Activated T-helper 17 cell treated with anti-CD3 and anti-CD28 coated beads, Interleukin-2, amount 50 U/mL, for 72 hours (primary cell): Measurements from ENCODE around the gene CFAP210. TPM values are rescaled to one million over a fixed set of nuclear protein-coding genes. Genes with fewer than 3 reads are reported as not detected.
"Not testable (repeated sequence)": the region's sequence is repeated elsewhere in the genome, so short reads cannot be mapped to it uniquely, and the experiment has no call there.

ENCODE experiments used
- ATAC-seq: fragments of 150-1000 bp; cut with Tn5 transposase; replicated peaks from 2 replicates; pipeline ENCODE4 v1.10.0; 2021; ENCODE audit warnings: mild to moderate bottlenecking, moderate library complexity
- H3K27ac Mint-ChIP-seq: one replicate; pipeline ENCODE4 v1.8.0; 2022; ENCODE audit warnings: mixed read lengths
- H3K27me3 Mint-ChIP-seq: one replicate; pipeline ENCODE4 v1.8.0; 2022; ENCODE audit warnings: mixed read lengths
- H3K36me3 Mint-ChIP-seq: one replicate; pipeline ENCODE4 v1.8.0; 2022; ENCODE audit warnings: low read depth, mild to moderate bottlenecking, mixed read lengths
- H3K4me1 Mint-ChIP-seq: one replicate; pipeline ENCODE4 v1.8.0; 2022; ENCODE audit warnings: mixed read lengths
- H3K4me3 Mint-ChIP-seq: one replicate; pipeline ENCODE4 v1.8.0; 2022; ENCODE audit warnings: mild to moderate bottlenecking, mixed read lengths
- H3K9me3 Mint-ChIP-seq: one replicate; pipeline ENCODE4 v1.8.0; 2022; ENCODE audit warnings: mixed read lengths
- total RNA-seq, 2 donors: library from RNA; stranded (reverse); gene quantifications; one replicate each; pipeline ENCODE4 v1.2.3, GENCODE V29; 2022

Gene CFAP210
- total RNA-seq, 2 donors from 2014 or later: not detected

GRCh38 chr2:169699173-169699572 lies 5.0 kb upstream of the CFAP210 start:
- not testable (repeated sequence) for H3K4me1 Mint-ChIP-seq, H3K27me3 Mint-ChIP-seq, H3K4me3 Mint-ChIP-seq, ATAC-seq, H3K27ac Mint-ChIP-seq, H3K9me3 Mint-ChIP-seq
- peaks cover 24% of the 10 kb centered on the region for H3K36me3 Mint-ChIP-seq

GRCh38 chr2:169696381-169696780 lies 2.2 kb upstream of the CFAP210 start:
- ATAC-seq: no peak
- H3K4me1 Mint-ChIP-seq: peaks cover 8% of the 10 kb centered on the region
- no peaks in the 10 kb centered on the region for H3K27me3 Mint-ChIP-seq
- no peak overlapping the region for H3K27ac Mint-ChIP-seq
- H3K4me3 Mint-ChIP-seq: no peak overlapping the region
- no peaks in the 10 kb centered on the region for H3K9me3 Mint-ChIP-seq
- H3K36me3 Mint-ChIP-seq: peaks cover 24% of the 10 kb centered on the region

GRCh38 chr2:169694894-169695260 lies 672 bp upstream of the CFAP210 start:
- H3K27ac Mint-ChIP-seq: peak overlapping the region; percentile 97
- no peaks in the 10 kb centered on the region for H3K27me3 Mint-ChIP-seq
- H3K4me3 Mint-ChIP-seq: peak overlapping the region; percentile 90
- ATAC-seq: no peak
- peaks cover 14% of the 10 kb centered on the region for H3K36me3 Mint-ChIP-seq
- H3K4me1 Mint-ChIP-seq: peaks cover 8% of the 10 kb centered on the region
- H3K9me3 Mint-ChIP-seq: no peaks in the 10 kb centered on the region

DNA sequence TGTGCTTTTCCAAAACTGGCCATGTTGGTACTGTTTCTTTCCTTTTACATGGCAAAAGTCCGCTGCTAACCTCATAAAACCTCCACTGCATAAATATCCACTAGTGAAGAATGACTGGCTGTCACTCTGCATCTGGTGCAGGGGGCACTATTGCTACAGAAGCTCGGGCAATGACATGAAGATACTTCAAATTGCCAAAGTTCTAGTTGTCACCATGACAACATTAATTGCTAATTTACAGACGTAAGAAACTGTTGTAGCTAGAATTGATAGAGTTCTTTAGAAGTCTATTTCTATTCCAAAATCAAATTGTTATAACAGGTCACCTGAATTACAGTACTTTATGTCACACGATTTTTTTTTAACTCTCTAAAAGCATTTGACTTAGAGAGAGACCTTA lies 845 bp downstream of the CFAP210 start:
- Mint-ChIP-seq H3K27me3 (no peaks in the 10 kb centered on the region), H3K4me1 (peaks cover 8% of the 10 kb centered on the region), H3K27ac (peak overlapping the region; percentile 97)

DNA sequence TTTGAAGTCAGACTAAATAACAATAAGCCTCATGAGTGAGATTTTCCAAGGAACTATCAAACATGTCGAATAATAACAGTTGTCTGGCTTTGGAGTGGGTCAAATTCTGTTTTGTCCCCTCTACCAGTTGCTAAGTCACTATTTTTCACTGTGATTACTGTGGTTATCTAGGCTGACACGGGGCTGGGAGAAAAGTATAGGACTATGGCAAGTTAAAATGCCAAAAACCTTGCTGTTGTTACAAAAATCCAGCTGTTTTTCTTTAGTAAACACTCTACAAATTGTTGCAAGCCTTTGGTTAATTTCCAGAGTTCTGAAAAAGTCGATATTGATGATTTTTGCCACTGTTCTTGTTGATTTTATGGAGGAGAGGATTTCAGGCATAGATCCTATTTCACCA lies 1.5 kb downstream of the CFAP210 start:
- no peak overlapping the region for H3K4me3 Mint-ChIP-seq
- peaks cover 8% of the 10 kb centered on the region for H3K4me1 Mint-ChIP-seq
- H3K27ac Mint-ChIP-seq: no peak overlapping the region
- no peak for ATAC-seq
- H3K27me3 Mint-ChIP-seq: no peaks in the 10 kb centered on the region
- H3K36me3 Mint-ChIP-seq: no peaks in the 10 kb centered on the region
- peaks cover 3% of the 10 kb centered on the region for H3K9me3 Mint-ChIP-seq

More for the DNA sequence above, 845 bp downstream of the CFAP210 start:
- Mint-ChIP-seq H3K36me3 (no peaks in the 10 kb centered on the region), H3K4me3 (peak overlapping the region; percentile 90), H3K9me3 (peaks cover 3% of the 10 kb centered on the region)
- ATAC-seq: no peak

- Mint-ChIP-seq H3K9me3 (peaks cover 3% of the 10 kb centered on the region), H3K27ac (no peak overlapping the region), H3K27me3 (no peaks in the 10 kb centered on the region), H3K4me3 (no peak overlapping the region), H3K36me3 (no peaks in the 10 kb centered on the region), H3K4me1 (peaks cover 8% of the 10 kb centered on the region)
- no peak for ATAC-seq
Observed at GRCh38 chr2:169690958-169691357, 3.2 kb downstream of the CFAP210 start.

DNA sequence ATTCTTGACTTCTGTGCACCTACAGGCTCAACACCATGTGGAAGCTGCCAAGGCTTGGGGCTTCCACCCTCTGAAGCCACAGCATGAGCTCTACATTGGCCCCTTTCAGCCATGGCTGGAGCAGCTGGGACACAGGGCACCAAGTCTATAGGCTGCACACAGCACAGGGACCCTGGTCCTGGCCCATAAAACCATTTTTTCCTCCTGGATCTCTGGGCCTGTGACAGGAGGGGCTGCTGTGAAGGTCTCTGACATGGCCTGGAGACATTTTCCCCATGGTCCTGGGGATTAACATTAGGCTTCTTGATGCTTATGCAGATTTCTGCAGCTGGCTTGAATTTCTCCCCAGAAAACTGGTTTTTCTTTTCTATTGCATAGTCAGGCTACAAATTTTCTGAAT lies 6.3 kb downstream of the CFAP210 start:
- ATAC-seq, H3K9me3 Mint-ChIP-seq, H3K27me3 Mint-ChIP-seq, H3K4me1 Mint-ChIP-seq, H3K4me3 Mint-ChIP-seq, H3K27ac Mint-ChIP-seq, H3K36me3 Mint-ChIP-seq: not testable (repeated sequence)

GRCh38 chr2:169686825-169687224 lies 7.4 kb downstream of the CFAP210 start:
- H3K36me3 Mint-ChIP-seq, H3K9me3 Mint-ChIP-seq, ATAC-seq, H3K4me1 Mint-ChIP-seq, H3K27ac Mint-ChIP-seq, H3K4me3 Mint-ChIP-seq, H3K27me3 Mint-ChIP-seq: not testable (repeated sequence)

GRCh38 chr2:169684712-169685111 lies 9.5 kb downstream of the CFAP210 start:
- not testable (repeated sequence) for H3K4me3 Mint-ChIP-seq

GRCh38 chr2:169684135-169684565 lies 10.1 kb downstream of the CFAP210 start:
- peaks cover 5% of the 10 kb centered on the region for H3K4me1 Mint-ChIP-seq
- H3K27ac Mint-ChIP-seq: peak overlapping the region; percentile 71

More at GRCh38 chr2:169684712-169685111, 9.5 kb downstream of the CFAP210 start:
- not testable (repeated sequence) for ATAC-seq, H3K27me3 Mint-ChIP-seq, H3K36me3 Mint-ChIP-seq, H3K9me3 Mint-ChIP-seq, H3K27ac Mint-ChIP-seq, H3K4me1 Mint-ChIP-seq

DNA sequence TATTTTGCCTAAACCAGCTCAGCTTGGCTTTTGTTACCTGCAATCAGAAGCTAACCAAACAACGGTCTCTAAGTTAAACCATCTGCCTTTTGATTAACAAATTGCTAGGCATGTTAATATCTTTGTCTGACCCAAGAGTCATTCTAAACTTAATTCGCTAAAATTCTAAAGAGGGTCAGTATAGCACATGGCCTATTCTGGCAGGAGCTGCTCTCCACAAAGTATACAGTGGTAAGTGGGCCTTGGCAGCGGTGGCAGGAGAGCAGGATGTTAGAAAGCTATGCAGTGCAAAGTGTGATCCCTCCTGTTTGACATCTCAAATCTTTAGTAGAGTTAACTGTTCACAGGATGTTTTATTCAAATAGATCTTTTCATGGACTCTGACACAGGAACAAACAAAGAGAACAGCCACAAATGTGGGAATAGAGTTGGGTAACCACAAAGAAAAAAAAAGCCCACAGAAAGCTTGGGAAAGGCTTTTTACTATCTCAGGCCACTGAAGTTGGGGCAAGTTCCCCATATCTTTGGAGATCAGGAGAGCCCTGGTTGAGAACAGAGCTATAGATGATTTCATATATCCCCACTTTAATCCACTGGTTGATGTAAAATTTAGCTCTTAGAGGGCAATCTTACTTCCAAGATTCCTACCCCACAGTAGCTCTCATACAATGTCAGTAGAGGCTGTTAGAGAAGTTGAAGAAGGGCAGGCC lies 10.6 kb downstream of the CFAP210 start:
- peak; percentile 53 for ATAC-seq
- peaks cover 5% of the 10 kb centered on the region for H3K4me1 Mint-ChIP-seq
- H3K4me3 Mint-ChIP-seq: peak overlapping the region; percentile 25

More at GRCh38 chr2:169684135-169684565, 10.1 kb downstream of the CFAP210 start:
- peaks cover 3% of the 10 kb centered on the region for H3K9me3 Mint-ChIP-seq
- H3K36me3 Mint-ChIP-seq: no peaks in the 10 kb centered on the region
- H3K4me3 Mint-ChIP-seq: peak overlapping the region; percentile 25
- no peak for ATAC-seq
- no peaks in the 10 kb centered on the region for H3K27me3 Mint-ChIP-seq

DNA sequence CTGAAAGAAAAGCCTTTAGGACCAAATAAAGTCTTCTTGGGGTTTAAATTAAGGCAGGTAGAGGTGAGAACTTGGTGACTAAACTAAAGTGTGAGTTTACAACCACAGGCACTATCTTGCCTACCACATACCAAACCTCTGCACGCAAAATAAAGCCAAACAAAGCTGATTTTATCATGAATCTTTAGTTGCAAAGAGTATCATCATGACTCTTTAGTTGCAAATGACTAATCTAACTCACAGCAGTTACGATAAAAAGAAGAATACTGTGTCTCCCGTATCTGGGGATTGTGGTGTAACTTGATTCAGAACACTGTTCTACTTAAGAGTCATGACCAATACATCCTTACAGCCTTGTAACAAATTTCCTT lies 11.2 kb downstream of the CFAP210 start:
- Mint-ChIP-seq H3K4me3 (peak overlapping the region; percentile 25), H3K9me3 (no peaks in the 10 kb centered on the region), H3K36me3 (no peaks in the 10 kb centered on the region), H3K27ac (peak overlapping the region; percentile 71), H3K4me1 (peaks cover 5% of the 10 kb centered on the region), H3K27me3 (no peaks in the 10 kb centered on the region)
- peak; percentile 95 for ATAC-seq

More for the DNA sequence above, 10.6 kb downstream of the CFAP210 start:
- Mint-ChIP-seq H3K27me3 (no peaks in the 10 kb centered on the region), H3K27ac (peak overlapping the region; percentile 71), H3K9me3 (peaks cover 3% of the 10 kb centered on the region), H3K36me3 (no peaks in the 10 kb centered on the region)

- H3K4me3 Mint-ChIP-seq: no peak overlapping the region
- H3K9me3 Mint-ChIP-seq: no peaks in the 10 kb centered on the region
- H3K36me3 Mint-ChIP-seq: no peaks in the 10 kb centered on the region
- no peaks in the 10 kb centered on the region for H3K27me3 Mint-ChIP-seq
- no peak for ATAC-seq
- H3K27ac Mint-ChIP-seq: no peak overlapping the region
- H3K4me1 Mint-ChIP-seq: no peaks in the 10 kb centered on the region
Observed at GRCh38 chr2:169676850-169677249, 17.4 kb downstream of the CFAP210 start.

- Mint-ChIP-seq H3K4me1 (no peaks in the 10 kb centered on the region), H3K9me3 (no peaks in the 10 kb centered on the region), H3K27ac (no peak overlapping the region), H3K36me3 (no peaks in the 10 kb centered on the region), H3K4me3 (no peak overlapping the region), H3K27me3 (no peaks in the 10 kb centered on the region)
- ATAC-seq: no peak
Observed at GRCh38 chr2:169676357-169676756, 17.8 kb downstream of the CFAP210 start.

- ATAC-seq: no peak
- no peak overlapping the region for H3K4me3 Mint-ChIP-seq
- no peaks in the 10 kb centered on the region for H3K27me3 Mint-ChIP-seq
- H3K9me3 Mint-ChIP-seq: no peaks in the 10 kb centered on the region
- no peaks in the 10 kb centered on the region for H3K4me1 Mint-ChIP-seq
- H3K27ac Mint-ChIP-seq: no peak overlapping the region
- H3K36me3 Mint-ChIP-seq: no peaks in the 10 kb centered on the region
Observed at GRCh38 chr2:169673921-169674320, 20.3 kb downstream of the CFAP210 start.
